OCI-LY3 (cell line): Measurements from ENCODE around the gene CLIC1.

ENCODE experiments used
- CTCF ChIP-seq: fragments of 200-600, 300-600 bp; sonication (generic); IDR thresholded peaks from 2 replicates; pipeline ENCODE4 v1.5.1; 2014; ENCODE audit warnings: antibody characterized with exemption, low read length, low read depth
- EZH2phosphoT487 ChIP-seq: fragments of 200-600 bp; shearing (Covaris generic); IDR thresholded peaks from 2 replicates; pipeline ENCODE4 v1.6.1; 2018; ENCODE audit warnings: antibody characterized with exemption, mixed run types, low read depth

- TF ChIP-seq CTCF (no peak), EZH2phosphoT487 (no peak)
Observed at GRCh38 chr6:31723980-31724691, 12.2 kb downstream of the CLIC1 start.
